OCI-LY3 (cell line): ENCODE results near the gene NFIA.

ENCODE experiments used
- H2AFZ ChIP-seq: fragments of 200-600, 300-600 bp; shearing (Covaris generic); 2 replicates; pipeline ENCODE4 v1.6.0; 2014; ENCODE audit warnings: antibody characterized with exemption, low read depth, low read length
- H3K27ac ChIP-seq: fragments of 200-600, 300-600 bp; sonication (generic); 2 replicates; pipeline ENCODE4 v1.5.1; 2014; ENCODE audit warnings: mild to moderate bottlenecking, low read length, moderate library complexity, mixed read lengths
- H3K27me3 ChIP-seq: fragments of 200-600, 300-600 bp; sonication (generic); 2 replicates; pipeline ENCODE4 v1.6.1; 2014; ENCODE audit warnings: low read depth, low read length, mixed read lengths
- H3K36me3 ChIP-seq: fragments of 200-600, 300-600 bp; sonication (generic); replicated peaks from 2 replicates; pipeline ENCODE3; 2014; ENCODE audit warnings: low read depth, low read length, mixed read lengths
- H3K4me1 ChIP-seq: fragments of 300-600, 200-600 bp; sonication (generic); 2 replicates; pipeline ENCODE4 v1.6.1; 2014; ENCODE audit warnings: low read length, mixed read lengths
- H3K4me2 ChIP-seq: fragments of 200-600, 300-600 bp; sonication (generic); 2 replicates; pipeline ENCODE4 v1.6.1; 2014; ENCODE audit warnings: low read length, mixed read lengths
- H3K4me3 ChIP-seq: fragments of 300-600, 200-600 bp; sonication (generic); 2 replicates; pipeline ENCODE4 v1.5.1; 2014; ENCODE audit warnings: antibody characterized with exemption, mild to moderate bottlenecking, low read length, moderate library complexity
- H3K79me2 ChIP-seq: fragments of 300-600, 200-600 bp; shearing (Covaris generic); 2 replicates; pipeline ENCODE4 v1.6.1; 2014; ENCODE audit warnings: mild to moderate bottlenecking, low read length, mixed read lengths
- H3K9ac ChIP-seq: fragments of 300-600, 200-600 bp; shearing (Covaris generic); 2 replicates; pipeline ENCODE4 v1.6.0; 2014; ENCODE audit warnings: mild to moderate bottlenecking, low read length, moderate library complexity
- H3K9me3 ChIP-seq: fragments of 200-600, 300-600 bp; shearing (Covaris generic); 2 replicates; pipeline ENCODE4 v1.6.1; 2014; ENCODE audit warnings: low read length, mixed read lengths; ENCODE audit not compliant: insufficient read depth
- H4K20me1 ChIP-seq: fragments of 200-600, 300-600 bp; sonication (generic); 2 replicates; pipeline ENCODE4 v1.6.1; 2016; ENCODE audit warnings: low read length, mixed read lengths; ENCODE audit not compliant: insufficient read depth
- EZH2phosphoT487 ChIP-seq: fragments of 200-600 bp; shearing (Covaris generic); IDR thresholded peaks from 2 replicates; pipeline ENCODE4 v1.6.1; 2018; ENCODE audit warnings: antibody characterized with exemption, mixed run types, low read depth
- TF ChIP-seq, protein P1 (sequence below): fragments of 200-600, 300-600 bp; sonication (generic); IDR thresholded peaks from 2 replicates; pipeline ENCODE4 v1.5.1; 2014; ENCODE audit warnings: antibody characterized with exemption, low read length, low read depth

NFIA gene

DNA sequence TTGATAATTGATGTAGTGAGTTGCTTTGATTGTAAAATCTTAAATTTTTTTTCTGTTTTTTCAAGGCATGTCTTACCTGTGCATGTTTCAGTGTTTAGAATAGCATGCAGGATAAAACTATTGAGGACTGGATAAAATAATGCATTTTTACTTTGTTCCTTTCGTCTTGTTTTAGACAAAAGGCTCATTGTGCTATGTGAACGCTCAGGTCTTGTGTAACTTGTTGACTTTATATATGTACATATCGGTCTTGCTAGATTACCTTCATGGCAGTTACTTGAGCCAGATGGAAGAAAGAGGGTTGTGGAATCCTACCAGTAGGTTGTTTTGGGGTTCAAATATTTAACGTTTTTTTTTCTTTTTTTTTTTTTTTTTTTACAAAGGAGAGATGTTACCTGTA is 7.0 kb downstream of the NFIA start:
- no peak for TF ChIP-seq EZH2phosphoT487
- TF ChIP-seq, protein P1, sequence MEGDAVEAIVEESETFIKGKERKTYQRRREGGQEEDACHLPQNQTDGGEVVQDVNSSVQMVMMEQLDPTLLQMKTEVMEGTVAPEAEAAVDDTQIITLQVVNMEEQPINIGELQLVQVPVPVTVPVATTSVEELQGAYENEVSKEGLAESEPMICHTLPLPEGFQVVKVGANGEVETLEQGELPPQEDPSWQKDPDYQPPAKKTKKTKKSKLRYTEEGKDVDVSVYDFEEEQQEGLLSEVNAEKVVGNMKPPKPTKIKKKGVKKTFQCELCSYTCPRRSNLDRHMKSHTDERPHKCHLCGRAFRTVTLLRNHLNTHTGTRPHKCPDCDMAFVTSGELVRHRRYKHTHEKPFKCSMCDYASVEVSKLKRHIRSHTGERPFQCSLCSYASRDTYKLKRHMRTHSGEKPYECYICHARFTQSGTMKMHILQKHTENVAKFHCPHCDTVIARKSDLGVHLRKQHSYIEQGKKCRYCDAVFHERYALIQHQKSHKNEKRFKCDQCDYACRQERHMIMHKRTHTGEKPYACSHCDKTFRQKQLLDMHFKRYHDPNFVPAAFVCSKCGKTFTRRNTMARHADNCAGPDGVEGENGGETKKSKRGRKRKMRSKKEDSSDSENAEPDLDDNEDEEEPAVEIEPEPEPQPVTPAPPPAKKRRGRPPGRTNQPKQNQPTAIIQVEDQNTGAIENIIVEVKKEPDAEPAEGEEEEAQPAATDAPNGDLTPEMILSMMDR = no peak
- no peaks in the 10 kb centered on the region for H3K79me2 ChIP-seq
- no peak overlapping the region for H2AFZ ChIP-seq
- H3K27me3 ChIP-seq = no peaks in the 10 kb centered on the region
- H3K4me2 ChIP-seq = no peak overlapping the region
- no peaks in the 10 kb centered on the region for H3K4me1 ChIP-seq
- no peak overlapping the region for H3K9ac ChIP-seq
- H4K20me1 ChIP-seq = no peaks in the 10 kb centered on the region
- no peak overlapping the region for H3K4me3 ChIP-seq
- no peak overlapping the region for H3K27ac ChIP-seq
- no peaks in the 10 kb centered on the region for H3K9me3 ChIP-seq
- H3K36me3 ChIP-seq = no peaks in the 10 kb centered on the region

DNA sequence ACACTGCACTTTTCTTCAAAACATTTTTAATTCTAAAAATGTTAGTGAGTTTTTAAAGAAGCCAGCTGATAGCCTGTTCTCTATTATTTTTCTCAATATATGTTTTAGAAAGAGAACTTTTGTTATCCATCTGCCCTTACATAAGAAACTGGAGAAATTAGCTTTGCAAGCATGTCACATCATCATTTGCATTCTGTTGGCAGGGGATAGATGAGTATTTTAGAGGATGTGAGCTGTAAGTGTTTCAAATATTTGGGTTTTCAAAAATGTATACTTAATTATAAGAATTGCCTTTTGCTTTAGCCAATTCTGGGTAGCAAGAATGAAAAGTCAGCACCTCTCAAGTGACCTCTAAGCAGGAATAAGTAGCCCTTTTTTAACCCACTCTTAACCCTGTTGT is 7.4 kb downstream of the NFIA start:
- Histone ChIP-seq H3K36me3 (no peaks in the 10 kb centered on the region), H3K27ac (no peak overlapping the region), H3K4me1 (no peaks in the 10 kb centered on the region), H2AFZ (no peak overlapping the region), H3K79me2 (no peaks in the 10 kb centered on the region), H4K20me1 (no peaks in the 10 kb centered on the region), H3K4me3 (no peak overlapping the region), H3K9me3 (no peaks in the 10 kb centered on the region), H3K9ac (no peak overlapping the region), H3K4me2 (no peak overlapping the region), H3K27me3 (no peaks in the 10 kb centered on the region)
- TF ChIP-seq, protein P1 = no peak

DNA sequence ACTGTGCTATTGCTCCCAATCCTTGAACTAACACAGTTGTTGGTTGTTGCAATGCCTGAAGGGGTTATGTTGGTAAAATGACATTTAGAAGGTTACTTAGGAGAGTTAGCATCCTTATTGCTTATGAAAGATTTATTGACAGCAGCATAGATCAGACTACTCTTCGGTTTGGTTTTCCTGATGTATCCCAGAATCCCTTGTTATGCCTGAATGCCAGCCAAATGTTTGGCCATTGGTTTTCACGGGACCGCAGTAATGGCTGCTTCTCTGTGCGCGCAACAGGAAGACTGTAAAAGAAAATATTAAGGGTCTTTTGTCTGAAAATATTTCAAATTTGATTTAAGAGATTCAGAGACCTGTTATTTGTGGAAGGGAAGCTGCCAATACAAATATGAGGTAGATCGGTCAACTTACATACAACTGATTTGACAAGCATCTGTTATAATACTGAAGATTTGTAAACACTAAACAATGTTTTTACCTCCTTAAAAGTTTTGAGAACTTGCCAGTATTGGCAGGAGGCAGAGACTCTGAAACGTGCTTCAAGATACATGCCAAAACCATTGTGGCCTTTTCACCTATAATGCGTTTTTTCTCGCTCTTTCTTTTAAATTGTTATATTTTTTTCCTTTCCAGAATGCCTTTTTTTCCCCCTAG is 8.3 kb downstream of the NFIA start:
- Histone ChIP-seq H3K79me2 (no peaks in the 10 kb centered on the region), H4K20me1 (no peaks in the 10 kb centered on the region), H3K4me2 (no peak overlapping the region), H2AFZ (no peak overlapping the region), H3K4me3 (no peak overlapping the region), H3K9ac (no peak overlapping the region), H3K4me1 (no peaks in the 10 kb centered on the region), H3K9me3 (no peaks in the 10 kb centered on the region), H3K36me3 (no peaks in the 10 kb centered on the region), H3K27ac (no peak overlapping the region), H3K27me3 (no peaks in the 10 kb centered on the region)
- TF ChIP-seq, protein P1 = no peak
- no peak for TF ChIP-seq EZH2phosphoT487

DNA sequence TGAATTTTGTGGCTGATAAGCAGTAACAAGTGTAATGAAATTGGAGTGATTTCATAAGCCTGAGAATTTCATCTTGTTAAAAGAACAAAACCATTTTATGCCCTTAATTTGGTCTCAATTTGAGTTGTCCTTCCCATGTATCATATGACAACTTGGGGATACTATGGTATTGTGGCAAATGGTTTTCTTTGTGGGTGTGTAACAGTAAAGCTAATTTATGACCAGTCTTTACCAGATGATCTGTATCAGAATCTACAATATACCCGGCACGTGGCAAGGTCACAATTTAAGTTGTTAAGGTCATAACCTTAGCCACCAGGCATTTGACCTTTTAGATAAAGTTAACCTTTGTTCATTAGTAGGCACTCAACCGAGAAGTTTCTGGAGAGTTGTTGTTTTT is 9.1 kb downstream of the NFIA start:
- no peaks in the 10 kb centered on the region for H3K79me2 ChIP-seq
- H3K27ac ChIP-seq = no peak overlapping the region
- no peak overlapping the region for H3K4me2 ChIP-seq
- no peak overlapping the region for H3K4me3 ChIP-seq
- no peaks in the 10 kb centered on the region for H4K20me1 ChIP-seq
- H3K9ac ChIP-seq = no peak overlapping the region
- H3K36me3 ChIP-seq = no peaks in the 10 kb centered on the region
- no peak for TF ChIP-seq EZH2phosphoT487
- TF ChIP-seq, protein P1 = no peak
- H3K27me3 ChIP-seq = no peaks in the 10 kb centered on the region
- H2AFZ ChIP-seq = no peak overlapping the region
- no peaks in the 10 kb centered on the region for H3K9me3 ChIP-seq
- H3K4me1 ChIP-seq = no peaks in the 10 kb centered on the region
